HEK293 (cell line): Measurements from ENCODE around the gene MAGEA10.
"Not testable (repeated sequence)": the region's sequence is repeated elsewhere in the genome, so short reads cannot be mapped to it uniquely, and the experiment has no call there.

ENCODE experiments used
- CTCF ChIA-PET: fragments of 350-600 bp; formaldehyde crosslinking; extraction: SDS; loops from one replicate; lab custom pipeline; 2021; ENCODE audit warnings: antibody characterized with exemption; lab: Yijun Ruan, JAX
- POLR2A ChIA-PET: fragments of 300-600 bp; formaldehyde crosslinking; extraction: SDS; loops from one replicate; lab custom pipeline; 2020; ENCODE audit warnings: antibody characterized with exemption, inconsistent platforms; lab: Yijun Ruan, JAX
- H3K27ac ChIP-seq: fragments of 200-500 bp; sonication (Bioruptor generic); 2 replicates; pipeline ENCODE4 v1.5.1; 2014; ENCODE audit warnings: low read depth, low read length, control low read depth, inconsistent platforms; ENCODE audit errors: extremely low read depth
- H3K36me3 ChIP-seq, 2 experiments: fragments of 200-500 bp in 1 of 2; sonication (Bioruptor generic) in 1 of 2; 1 replicate in 1 of 2; 2 replicates in 1 of 2; pipeline ENCODE4 v1.5.1; 2014 to 2017; ENCODE audit warnings: inconsistent platforms in 2 of 2, low read length in 2 of 2; ENCODE audit not compliant: control insufficient read depth in 2 of 2, insufficient read depth in 1 of 2
- H3K4me1 ChIP-seq: fragments of 200-500 bp; sonication (Bioruptor generic); 2 replicates; pipeline ENCODE4 v1.5.1; 2014; ENCODE audit warnings: mild to moderate bottlenecking, low read length, inconsistent platforms; ENCODE audit not compliant: control insufficient read depth, insufficient read depth
- H3K4me3 ChIP-seq: 2 replicates; pipeline ENCODE4 v1.5.1; 2011; ENCODE audit warnings: low read depth, mild to moderate bottlenecking, control low read depth, low read length, moderate library complexity
- H3K9me3 ChIP-seq: fragments of 200-500 bp; sonication (Bioruptor generic); 2 replicates; pipeline ENCODE4 v1.5.1; 2014; ENCODE audit warnings: low read depth, low read length, inconsistent platforms; ENCODE audit not compliant: control insufficient read depth, insufficient read depth
- GFI1B ChIP-seq: fragments of 450-650 bp; formaldehyde crosslinking; IDR thresholded peaks from 2 replicates; pipeline ENCODE4 v1.5.1; 2016; ENCODE audit warnings: missing biosample characterization, missing genetic modification characterization
- GLI2 ChIP-seq: fragments of 450-650 bp; formaldehyde crosslinking; IDR thresholded peaks from 2 replicates; pipeline ENCODE4; 2017; ENCODE audit warnings: missing biosample characterization, missing genetic modification characterization, low read depth, borderline replicate concordance
- OVOL3 ChIP-seq: fragments of 450-650 bp; formaldehyde crosslinking; IDR thresholded peaks from 2 replicates; pipeline ENCODE4 v1.5.1; 2016; ENCODE audit warnings: missing biosample characterization, missing genetic modification characterization
- REPIN1 ChIP-seq: fragments of 450-650 bp; formaldehyde crosslinking; IDR thresholded peaks from 2 replicates; pipeline ENCODE4 v1.5.1; 2017; ENCODE audit warnings: missing biosample characterization, missing genetic modification characterization, low read depth
- REST ChIP-seq: fragments of 450-650 bp; formaldehyde crosslinking; IDR thresholded peaks from 2 replicates; pipeline ENCODE4 v1.5.1; 2016; ENCODE audit warnings: missing biosample characterization, missing genetic modification characterization
- SALL2 ChIP-seq: fragments of 450-650 bp; formaldehyde crosslinking; IDR thresholded peaks from 2 replicates; pipeline ENCODE4 v1.5.0; 2017; ENCODE audit warnings: missing biosample characterization, mild to moderate bottlenecking, missing genetic modification characterization, borderline replicate concordance
- ZBTB20 ChIP-seq: fragments of 450-650 bp; formaldehyde crosslinking; IDR thresholded peaks from 2 replicates; pipeline ENCODE4 v1.5.1; 2016; ENCODE audit warnings: missing biosample characterization, missing genetic modification characterization
- ZBTB8A ChIP-seq: fragments of 450-650 bp; formaldehyde crosslinking; IDR thresholded peaks from 2 replicates; pipeline ENCODE4 v1.5.1; 2016; ENCODE audit warnings: missing biosample characterization, missing genetic modification characterization
- ZNF140 ChIP-seq: fragments of 450-650 bp; formaldehyde crosslinking; IDR thresholded peaks from 2 replicates; pipeline ENCODE4 v1.5.1; 2016; ENCODE audit warnings: missing biosample characterization, missing genetic modification characterization
- ZNF18 ChIP-seq: fragments of 450-650 bp; formaldehyde crosslinking; IDR thresholded peaks from 2 replicates; pipeline ENCODE4 v1.5.1; 2016; ENCODE audit warnings: missing biosample characterization, missing genetic modification characterization
- ZNF19 ChIP-seq: fragments of 450-650 bp; formaldehyde crosslinking; IDR thresholded peaks from 2 replicates; pipeline ENCODE4; 2016; ENCODE audit warnings: missing biosample characterization, missing genetic modification characterization, low read depth
- ZNF202 ChIP-seq: fragments of 450-650 bp; formaldehyde crosslinking; IDR thresholded peaks from 2 replicates; pipeline ENCODE4 v1.5.1; 2016; ENCODE audit warnings: missing biosample characterization, missing genetic modification characterization, borderline replicate concordance
- ZNF266 ChIP-seq: fragments of 450-650 bp; formaldehyde crosslinking; IDR thresholded peaks from 2 replicates; pipeline ENCODE4 v1.5.1; 2016; ENCODE audit warnings: missing biosample characterization, missing genetic modification characterization, low read depth
- ZNF292 ChIP-seq: fragments of 450-650 bp; formaldehyde crosslinking; IDR thresholded peaks from 2 replicates; pipeline ENCODE4 v1.5.1; 2016; ENCODE audit warnings: low read depth, missing biosample characterization, missing genetic modification characterization, borderline replicate concordance
- ZNF341 ChIP-seq: fragments of 450-650 bp; formaldehyde crosslinking; IDR thresholded peaks from 2 replicates; pipeline ENCODE4; 2016; ENCODE audit warnings: low read depth, missing biosample characterization, missing genetic modification characterization
- ZNF394 ChIP-seq: fragments of 450-650 bp; formaldehyde crosslinking; IDR thresholded peaks from 2 replicates; pipeline ENCODE4 v1.5.1; 2016; ENCODE audit warnings: missing biosample characterization, missing genetic modification characterization, mild to moderate bottlenecking, moderate library complexity, borderline replicate concordance
- ZNF426 ChIP-seq: fragments of 450-650 bp; formaldehyde crosslinking; IDR thresholded peaks from 2 replicates; pipeline ENCODE4 v1.5.1; 2017; ENCODE audit warnings: missing biosample characterization, missing genetic modification characterization, mild to moderate bottlenecking, inconsistent platforms, moderate library complexity
- ZNF433 ChIP-seq: fragments of 450-650 bp; formaldehyde crosslinking; IDR thresholded peaks from 2 replicates; pipeline ENCODE4 v1.5.1; 2016; ENCODE audit warnings: missing biosample characterization, missing genetic modification characterization, low read depth
- ZNF501 ChIP-seq: fragments of 450-650 bp; formaldehyde crosslinking; IDR thresholded peaks from 2 replicates; pipeline ENCODE4 v1.5.1; 2016; ENCODE audit warnings: missing biosample characterization, missing genetic modification characterization
- ZNF510 ChIP-seq: fragments of 450-650 bp; formaldehyde crosslinking; IDR thresholded peaks from 2 replicates; pipeline ENCODE4 v1.5.1; 2018; ENCODE audit warnings: mild to moderate bottlenecking, missing genetic modification characterization, missing biosample characterization; ENCODE audit not compliant: insufficient replicate concordance
- ZNF518A ChIP-seq: fragments of 450-650 bp; formaldehyde crosslinking; conservative IDR thresholded peaks from 2 replicates; pipeline ENCODE4 v1.5.1; 2016; ENCODE audit warnings: low read depth, missing biosample characterization, missing genetic modification characterization
- ZNF555 ChIP-seq: fragments of 450-650 bp; formaldehyde crosslinking; conservative IDR thresholded peaks from 2 replicates; pipeline ENCODE4 v1.5.1; 2017; ENCODE audit warnings: missing biosample characterization, mild to moderate bottlenecking, missing genetic modification characterization, inconsistent platforms
- ZNF558 ChIP-seq: fragments of 450-650 bp; formaldehyde crosslinking; IDR thresholded peaks from 2 replicates; pipeline ENCODE4 v1.5.1; 2016; ENCODE audit warnings: missing biosample characterization, missing genetic modification characterization
- ZNF623 ChIP-seq: fragments of 450-650 bp; formaldehyde crosslinking; IDR thresholded peaks from 2 replicates; pipeline ENCODE4 v1.5.1; 2016; ENCODE audit warnings: missing biosample characterization, missing genetic modification characterization
- ZNF768 ChIP-seq: fragments of 450-650 bp; formaldehyde crosslinking; IDR thresholded peaks from 2 replicates; pipeline ENCODE4 v1.5.1; 2018; ENCODE audit warnings: missing biosample characterization, mild to moderate bottlenecking, missing genetic modification characterization
- ZNF792 ChIP-seq: fragments of 450-650 bp; formaldehyde crosslinking; IDR thresholded peaks from 2 replicates; pipeline ENCODE4 v1.5.1; 2016; ENCODE audit warnings: missing biosample characterization, missing genetic modification characterization
- ZXDB ChIP-seq: fragments of 450-650 bp; formaldehyde crosslinking; IDR thresholded peaks from 2 replicates; pipeline ENCODE4 v1.5.1; 2016; ENCODE audit warnings: missing biosample characterization, missing genetic modification characterization

Gene MAGEA10

GRCh38 chrX:152177052-152177451 lies 38.7 kb upstream of the MAGEA10 start (continued):
- TF ChIP-seq ZNF18 (tag by site-specific recombination) (no peak), SALL2 (tag by site-specific recombination) (no peak), ZNF792 (no peak), REPIN1 (tag by site-specific recombination) (no peak), ZNF768 (tag by site-specific recombination) (no peak), ZBTB20 (tag by site-specific recombination) (no peak)

GRCh38 chrX:152175892-152176291 lies 37.5 kb upstream of the MAGEA10 start:
- H3K9me3 ChIP-seq, H3K36me3 ChIP-seq, H3K27ac ChIP-seq, CTCF ChIA-PET, H3K4me3 ChIP-seq, H3K4me1 ChIP-seq, POLR2A ChIA-PET: not testable (repeated sequence)
- TF ChIP-seq ZNF433, result peak; percentile 43; the same call in 1 of the 2 replicates
- peak; percentile 55; the same call in 1 of the 2 replicates for TF ChIP-seq ZNF266 (tag by site-specific recombination)
- TF ChIP-seq ZNF341 (tag by site-specific recombination), result peak; percentile 19; the same call in 1 of the 2 replicates
- TF ChIP-seq ZNF623, result peak; percentile 43
- TF ChIP-seq ZNF394, result peak; percentile 76; the same call in 1 of the 2 replicates
- 0 out of 2 replicates have a peak, but pooled peaks have one; percentile 6 for TF ChIP-seq GFI1B
- 0 out of 2 replicates have a peak, but pooled peaks have one; percentile 25 for TF ChIP-seq ZNF501 (tag by site-specific recombination)
- 0 out of 2 replicates have a peak, but pooled peaks have one; percentile 12 for TF ChIP-seq ZNF19
- TF ChIP-seq OVOL3 (tag by site-specific recombination), result peak; percentile 36; the same call in 1 of the 2 replicates
- TF ChIP-seq GLI2 (tag by site-specific recombination), result peak; percentile 25; the same call in 1 of the 2 replicates
- TF ChIP-seq ZNF518A (tag by site-specific recombination), result peak; percentile 71
- TF ChIP-seq ZNF292, result peak; percentile 21; the same call in 1 of the 2 replicates
- peak; percentile 63; the same call in 1 of the 2 replicates for TF ChIP-seq ZNF202 (tag by site-specific recombination)
- TF ChIP-seq ZBTB8A (tag by site-specific recombination), result peak; percentile 19; the same call in 1 of the 2 replicates
- peak; percentile 58; the same call in 1 of the 2 replicates for TF ChIP-seq ZNF140
- 0 out of 2 replicates have a peak, but pooled peaks have one; percentile 21 for TF ChIP-seq ZXDB (tag by site-specific recombination)
- TF ChIP-seq REST (tag by site-specific recombination), result 0 out of 2 replicates have a peak, but pooled peaks have one; percentile 23
- peak; percentile 76 for TF ChIP-seq ZNF555
- TF ChIP-seq ZNF426 (tag by site-specific recombination), result peak; percentile 78
- TF ChIP-seq ZNF510, result peak; percentile 32
- TF ChIP-seq ZNF558 (tag by site-specific recombination), result peak; percentile 31; the same call in 1 of the 2 replicates
